Lung (tissue), 12 donors: Measurements from ENCODE around the gene VHLL. TPM values are rescaled to one million over a fixed set of nuclear protein-coding genes. Genes with fewer than 3 reads are reported as not detected.

ENCODE experiments used
- ATAC-seq: fragments of 200-7000 bp; cut with Tn5 transposase; one replicate; pipeline ENCODE4 v1.9.1; 2020; ENCODE audit warnings: moderate number of reproducible peaks; ENCODE audit not compliant: insufficient read depth, low FRiP score
- DNase-seq, 3 donors: peaks; one replicate each; pipeline ENCODE4 v3.0.0-alpha.2; 2013 to 2017
- H3K27ac ChIP-seq, 2 donors: one replicate each; pipeline ENCODE4 v1.5.1; 2013; ENCODE audit warnings: mild to moderate bottlenecking in 2 of 2, moderate library complexity in 2 of 2, control low read depth in 1 of 2, inconsistent platforms in 1 of 2, low read depth in 1 of 2, low read length in 1 of 2
- H3K27me3 ChIP-seq, 3 donors: one replicate each; pipeline ENCODE4 v1.5.1; 2013; ENCODE audit warnings: low read length in 2 of 3; ENCODE audit not compliant: control insufficient read depth in 3 of 3, insufficient read depth in 3 of 3
- H3K36me3 ChIP-seq, 4 donors: one replicate each; pipeline ENCODE4 v1.5.1; 2013; ENCODE audit warnings: low read length in 4 of 4, mild to moderate bottlenecking in 1 of 4, moderate library complexity in 1 of 4; ENCODE audit not compliant: control insufficient read depth in 4 of 4, insufficient read depth in 4 of 4
- H3K4me1 ChIP-seq, 5 donors: one replicate each; pipeline ENCODE4 v1.5.1; 2013; ENCODE audit warnings: low read length in 5 of 5, mild to moderate bottlenecking in 2 of 5, moderate library complexity in 1 of 5; ENCODE audit not compliant: control insufficient read depth in 5 of 5, insufficient read depth in 5 of 5
- H3K4me3 ChIP-seq: one replicate; pipeline ENCODE4 v1.5.1; 2013; ENCODE audit warnings: mild to moderate bottlenecking, control low read depth, moderate library complexity
- H3K9ac ChIP-seq, 2 donors: one replicate each; pipeline ENCODE4 v1.5.1; 2013; ENCODE audit warnings: low read length in 2 of 2, control low read depth in 1 of 2; ENCODE audit not compliant: insufficient read depth in 1 of 2
- H3K9me3 ChIP-seq, 4 donors: one replicate each; pipeline ENCODE4 v1.5.1; 2013; ENCODE audit warnings: low read length in 3 of 4, mild to moderate bottlenecking in 1 of 4, moderate library complexity in 1 of 4; ENCODE audit not compliant: control insufficient read depth in 4 of 4, insufficient read depth in 3 of 4
- CTCF ChIP-seq: IDR thresholded peaks from 2 replicates; pipeline ENCODE4 v1.5.1; 2012; ENCODE audit warnings: mild to moderate bottlenecking; ENCODE audit errors: control extremely low read depth, extremely low read depth
- WGBS, 2 donors: extraction: QIAGEN DNeasy Blood & Tissue Kit; methylation state at CpG; one replicate each; pipeline ENCODE4 v1.1.7; 2013; 5-methylcytosine and 5-hydroxymethylcytosine counted together
- polyA plus RNA-seq, 2 donors: library from polyadenylated mRNA; stranded (reverse); fragments of 200-250 nt; gene quantifications; one replicate each; pipeline ENCODE4 v1.2.1, GENCODE V29; 2013
- total RNA-seq, 2 donors: library from RNA; depleted of rRNA in 1 of 2; stranded (reverse); fragments of >200 nt in 1 of 2; gene quantifications; one replicate each; pipeline ENCODE4 v1.2.1, GENCODE V29; 2014 to 2021
- donor health status: control.
- donor health status: control.
- donor health status: Bipolar disorder and iron deficiency.
- donor health status: healthy.
- donor health status: DM: yes; HTN: yes; CAD: no.

Gene VHLL
- total and polyA plus RNA-seq, 4 donors, result not detected

- Histone ChIP-seq H3K4me3 (no peak overlapping the region), H3K27me3 (no peaks in the 10 kb centered on the region), H3K36me3 (peaks cover 32 to 56% (median 47%) of the 10 kb centered on the region in 4 donors), H3K9ac (no peak overlapping the region), H3K4me1 (no peaks in the 10 kb centered on the region), H3K9me3 (no peaks in the 10 kb centered on the region), H3K27ac (no peak overlapping the region)
- no peak for DNase-seq
- no peak for ATAC-seq
- 93 to 96% methylated on average over 13 of the region's 13 CpGs for WGBS, 2 donors
- TF ChIP-seq CTCF, result no peak
These were observed 33.1 kb downstream of the VHLL start for GRCh38 chr1:156266051-156266450.

DNA sequence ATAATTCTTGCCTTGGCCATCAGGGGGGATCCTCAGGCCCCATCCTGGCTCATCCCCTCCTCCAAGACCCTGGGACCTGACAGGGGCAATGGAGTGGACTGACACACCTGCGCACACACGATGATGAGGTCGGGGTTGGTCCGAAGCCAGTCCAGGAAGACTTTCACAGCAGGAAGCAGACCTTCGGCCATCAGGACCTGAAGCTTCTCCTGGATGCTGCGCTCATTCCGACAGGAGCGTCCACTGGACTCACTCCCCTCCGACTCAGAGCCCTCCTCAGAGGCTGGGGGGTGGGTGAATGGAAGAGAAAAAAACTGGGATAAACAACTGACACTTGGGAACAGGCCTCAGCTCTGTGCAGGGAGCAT lies 35.8 kb downstream of the VHLL start:
- H3K9ac ChIP-seq, result no peak overlapping the region
- H3K4me3 ChIP-seq, result no peak overlapping the region
- no peaks in the 10 kb centered on the region for H3K9me3 ChIP-seq
- DNase-seq (no peak), ATAC-seq (no peak)
- peaks cover 34 to 77% (median 60%) of the 10 kb centered on the region in 4 donors for H3K36me3 ChIP-seq
- peak overlapping the region in 1 of 2 donors; percentile 0 for H3K27ac ChIP-seq
- whole genome bisulfite sequencing, 2 donors, result 88 to 97% methylated on average over 9 of the region's 9 CpGs
- no peak for TF ChIP-seq CTCF
- H3K27me3 ChIP-seq, result no peaks in the 10 kb centered on the region
- no peaks in the 10 kb centered on the region for H3K4me1 ChIP-seq

DNA sequence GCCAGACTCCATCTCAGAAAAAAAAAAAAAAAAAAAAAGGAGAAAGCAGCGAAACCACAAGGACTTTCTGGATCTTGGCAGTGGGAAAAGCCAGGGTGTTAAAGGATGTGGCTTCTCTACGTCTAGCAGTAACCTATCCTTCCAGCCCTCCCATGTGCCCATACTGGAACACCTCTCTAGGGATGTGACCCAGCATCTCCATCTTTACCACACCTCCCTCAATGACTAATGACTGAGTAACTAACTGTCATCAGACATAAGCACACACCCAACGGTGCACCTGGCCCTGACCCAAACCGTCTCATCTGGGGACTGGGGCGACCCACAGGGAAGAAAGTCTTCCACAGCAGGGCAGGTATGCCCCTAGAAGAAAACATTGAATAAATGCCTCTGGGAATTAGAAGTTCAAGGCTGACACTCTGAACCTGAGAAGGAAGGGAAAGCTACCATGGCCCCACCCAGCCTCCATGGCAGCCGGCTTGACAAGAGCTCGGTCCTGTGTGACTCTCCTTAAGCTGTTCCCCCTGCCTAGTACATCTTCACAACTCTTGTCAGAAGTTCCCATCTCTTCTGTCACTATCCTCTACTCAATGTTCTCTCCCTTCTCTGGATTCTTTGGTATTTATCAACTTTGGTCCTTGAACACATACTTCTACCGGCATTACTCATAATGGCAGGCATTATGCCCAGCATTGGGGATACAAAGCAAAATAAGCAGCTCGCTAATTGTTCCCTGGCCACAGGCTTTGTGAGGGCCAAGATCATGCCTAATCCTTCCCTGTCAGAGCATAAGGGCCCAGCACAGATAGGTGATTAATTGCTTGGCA lies 36.4 kb downstream of the VHLL start:
- TF ChIP-seq CTCF, result no peak
- Histone ChIP-seq H3K27me3 (no peaks in the 10 kb centered on the region), H3K4me3 (no peak overlapping the region), H3K4me1 (no peaks in the 10 kb centered on the region), H3K27ac (peak overlapping the region in 1 of 2 donors; percentile 0), H3K9ac (no peak overlapping the region), H3K36me3 (peaks cover 34 to 77% (median 61%) of the 10 kb centered on the region in 4 donors), H3K9me3 (no peaks in the 10 kb centered on the region)
- WGBS, 2 donors, result 89 to 91% methylated on average over 9 of the region's 9 CpGs
- no peak for ATAC-seq
- DNase-seq, result no peak

DNA sequence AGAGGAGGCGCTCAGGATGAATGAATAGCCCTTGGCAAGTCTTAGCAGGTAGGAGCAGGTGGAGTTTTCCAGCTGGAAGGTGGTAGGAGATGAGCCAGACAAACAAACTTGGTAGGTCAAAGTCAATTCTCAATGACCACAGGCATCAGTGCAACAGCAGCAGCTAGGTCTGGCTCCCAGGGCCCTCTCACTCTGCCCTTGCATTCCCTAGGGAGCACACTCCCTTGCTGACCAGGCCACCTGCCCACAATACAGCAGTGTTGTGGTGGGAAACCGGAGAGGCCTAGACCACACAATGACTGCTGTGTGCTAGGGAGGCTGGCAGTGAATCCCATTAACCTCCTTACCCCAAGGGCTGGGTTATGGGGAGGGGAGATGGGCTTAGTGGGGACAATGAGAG lies 38.2 kb downstream of the VHLL start:
- whole genome bisulfite sequencing, 2 donors, result 90 to 99% methylated on average over 2 of the region's 2 CpGs
- TF ChIP-seq CTCF, result no peak
- no peaks in the 10 kb centered on the region for H3K9me3 ChIP-seq
- no peak overlapping the region for H3K9ac ChIP-seq
- H3K27ac ChIP-seq, result peak overlapping the region in 1 of 2 donors; percentile 6
- H3K36me3 ChIP-seq, result peaks cover 38 to 74% (median 50%) of the 10 kb centered on the region in 4 donors
- H3K4me3 ChIP-seq, result no peak overlapping the region
- no peaks in the 10 kb centered on the region for H3K27me3 ChIP-seq
- DNase-seq (no peak), ATAC-seq (no peak)
- no peaks in the 10 kb centered on the region for H3K4me1 ChIP-seq
